ENCODE results near the gene TXNRD1.

Gene TXNRD1

DNA sequence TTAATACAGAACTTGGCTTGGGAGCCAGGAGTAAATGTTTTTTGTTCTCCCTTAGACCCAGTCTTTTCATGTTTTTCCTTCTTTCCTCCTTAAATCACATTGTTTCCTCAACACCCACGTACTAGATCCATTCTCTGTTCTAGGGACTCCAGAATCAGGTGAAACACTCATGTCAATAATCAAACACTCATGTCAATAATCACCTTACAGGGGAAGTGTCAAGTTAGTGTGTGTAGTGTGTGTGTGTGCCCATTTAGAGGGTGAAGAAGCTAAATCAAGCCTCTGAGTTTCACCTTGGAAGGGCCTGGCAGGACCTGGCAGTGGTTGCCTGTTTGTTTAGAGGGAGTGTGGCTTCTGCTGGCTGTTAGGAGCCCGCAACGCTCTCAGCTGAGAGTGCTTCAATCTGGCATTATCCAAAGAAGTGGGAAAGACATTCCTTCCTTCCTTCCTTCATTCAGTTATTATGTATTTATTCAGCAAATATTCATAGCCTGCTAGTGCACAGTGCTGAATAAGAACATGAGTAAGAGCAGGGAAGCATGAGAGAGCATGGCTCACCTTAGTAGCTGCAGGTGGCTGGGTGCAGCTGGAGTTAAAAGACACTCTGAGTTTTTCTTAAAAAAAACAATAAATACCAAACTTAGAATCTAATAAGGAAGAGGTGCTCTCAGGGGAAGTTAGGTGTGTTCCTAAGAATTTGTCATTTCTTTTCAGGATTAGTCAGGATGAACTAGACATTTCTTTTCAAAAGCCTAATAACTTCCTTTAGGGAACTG lies 70.3 kb downstream of the TXNRD1 start:
- peak; percentile 60 for DNase-seq

DNA sequence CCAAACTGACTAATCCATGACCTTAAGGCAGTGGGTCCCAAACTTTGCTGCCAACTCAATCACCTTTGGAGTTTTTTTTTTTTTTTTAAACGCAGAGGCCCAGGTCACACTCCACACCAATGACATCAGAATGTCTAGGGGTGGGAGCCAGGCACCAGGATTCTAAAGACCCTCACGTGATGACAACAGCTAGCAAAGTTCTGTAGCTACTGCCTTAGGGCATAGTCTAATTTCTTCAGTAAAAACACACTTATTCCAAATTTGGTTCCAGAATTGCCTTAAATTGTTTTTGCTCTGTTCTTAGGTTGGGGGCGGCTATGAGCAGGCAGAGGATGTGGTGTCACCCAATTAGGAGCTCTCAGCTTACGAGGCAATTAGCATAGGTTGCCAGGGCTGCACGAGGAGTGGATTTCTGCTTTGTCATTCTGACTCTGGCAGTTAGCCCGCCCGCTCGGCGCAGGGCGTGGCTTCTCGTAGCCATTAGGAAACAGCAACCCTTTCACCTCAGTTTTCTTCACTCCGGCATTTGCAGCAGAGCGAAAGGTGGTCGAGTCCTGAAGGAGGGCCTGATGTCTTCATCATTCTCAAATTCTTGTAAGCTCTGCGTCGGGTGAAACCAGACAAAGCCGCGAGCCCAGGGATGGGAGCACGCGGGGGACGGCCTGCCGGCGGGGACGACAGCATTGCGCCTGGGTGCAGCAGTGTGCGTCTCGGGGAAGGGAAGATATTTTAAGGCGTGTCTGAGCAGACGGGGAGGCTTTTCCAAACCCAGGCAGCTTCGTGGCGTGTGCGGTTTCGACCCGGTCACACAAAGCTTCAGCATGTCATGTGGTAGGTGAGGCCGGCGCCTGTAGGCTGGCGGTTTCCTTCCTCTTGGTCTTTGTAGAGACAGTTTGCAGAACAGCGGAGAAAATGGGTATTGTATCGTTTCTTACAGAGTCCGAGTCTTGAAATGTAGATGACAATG lies 71.2 kb downstream of the TXNRD1 start:
- peak; percentile 99 for DNase-seq

DNA sequence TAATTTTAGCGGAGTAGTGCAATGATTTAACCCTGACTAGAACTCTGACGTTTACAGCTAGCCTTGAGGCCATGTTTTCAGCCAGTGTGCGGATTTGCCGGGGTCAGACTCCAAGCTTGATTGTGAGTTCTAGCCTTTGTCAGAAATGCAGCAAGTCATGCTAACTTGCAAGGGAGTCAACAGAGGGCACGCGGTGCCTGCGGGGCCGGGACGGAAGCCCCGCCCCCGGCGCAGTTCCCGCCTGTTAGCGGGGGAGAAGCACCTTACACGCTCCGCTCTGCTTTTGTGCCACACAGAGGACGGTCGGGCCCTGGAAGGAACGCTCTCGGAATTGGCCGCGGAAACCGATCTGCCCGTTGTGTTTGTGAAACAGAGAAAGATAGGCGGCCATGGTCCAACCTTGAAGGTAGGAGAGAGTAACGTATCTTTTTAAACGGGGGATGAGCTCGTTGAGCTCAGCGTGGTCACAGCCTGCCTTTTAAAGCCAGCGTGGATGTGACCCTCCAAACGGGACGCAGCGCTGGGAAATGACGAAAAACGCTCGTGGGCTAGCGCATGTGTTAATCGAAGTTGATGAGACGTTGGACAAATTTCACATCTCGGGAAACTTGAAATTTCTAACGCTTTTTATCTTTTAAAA lies 73.2 kb downstream of the TXNRD1 start:
- DNase-seq, result peak; percentile 98

DNA sequence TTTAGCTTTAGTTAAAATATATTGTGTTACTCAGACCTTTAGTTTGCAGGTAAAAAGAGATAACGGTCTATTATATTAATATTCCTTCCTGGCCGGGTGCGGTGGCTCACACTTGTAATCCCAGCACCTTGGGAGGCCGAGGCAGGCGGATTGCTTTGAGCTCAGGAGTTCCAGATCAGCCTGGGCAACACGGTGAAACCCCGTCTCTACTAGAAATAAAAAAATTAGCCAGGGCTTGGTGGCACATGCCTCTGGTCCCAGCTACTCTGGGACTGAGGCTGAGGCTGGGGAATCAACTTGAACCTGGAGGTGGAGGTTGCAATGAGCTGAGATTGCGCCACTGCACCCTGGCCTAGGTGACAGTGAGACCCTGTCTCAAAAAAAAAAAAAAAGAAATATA lies 74.7 kb downstream of the TXNRD1 start:
- DNase-seq, result no peak

DNA sequence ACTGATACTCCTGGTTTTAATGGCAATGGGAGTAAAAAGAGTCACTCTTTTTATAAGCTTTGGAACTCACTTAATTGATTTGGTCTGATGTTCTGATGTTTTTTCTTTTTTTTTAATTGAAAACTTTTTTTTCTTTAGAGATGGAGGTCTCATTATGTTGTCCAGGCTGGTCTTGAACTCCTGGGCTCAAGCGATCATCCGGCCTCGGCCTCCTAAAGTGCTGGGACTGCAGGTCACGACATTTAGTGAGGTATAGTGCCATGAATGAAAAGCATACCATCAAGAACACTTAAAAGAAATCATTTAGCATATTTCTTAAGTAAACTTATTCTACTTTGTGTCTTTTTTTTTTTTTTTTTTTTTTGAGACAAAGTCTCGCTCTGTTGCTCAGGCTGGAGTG lies 75.3 kb downstream of the TXNRD1 start:
- no peak for DNase-seq

DNA sequence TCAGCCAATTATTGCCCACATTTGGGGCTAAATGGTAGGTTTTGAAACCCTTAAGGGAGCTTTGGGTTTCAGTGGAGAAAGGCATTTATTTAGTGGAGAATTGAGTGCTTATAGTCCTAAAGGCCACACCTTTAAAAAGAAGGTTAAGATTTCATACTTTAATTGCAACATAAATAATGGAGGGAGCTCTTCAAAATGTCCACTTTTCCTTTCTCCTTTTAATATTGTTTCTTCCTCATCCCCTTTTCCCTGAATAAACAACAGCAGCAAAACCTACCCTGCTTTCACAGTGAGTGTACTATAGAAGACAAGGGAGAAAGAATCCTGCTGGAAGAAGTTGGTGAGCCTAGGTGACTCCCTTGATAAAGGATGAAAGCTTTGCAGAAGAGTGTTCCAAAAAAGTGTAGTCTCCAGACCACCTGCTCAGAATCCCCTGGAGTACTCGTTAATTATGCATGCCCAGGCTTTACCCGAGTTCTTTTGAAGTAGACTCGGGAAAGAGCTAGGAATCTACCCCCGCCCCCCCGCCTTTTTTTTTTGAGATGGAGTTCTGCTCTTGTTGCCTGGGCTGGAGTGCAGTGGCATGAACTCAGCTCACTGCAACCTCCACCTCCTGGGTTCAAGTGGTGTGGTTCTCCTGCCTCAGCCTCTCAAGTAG lies 76.4 kb downstream of the TXNRD1 start:
- DNase-seq, result no peak

DNA sequence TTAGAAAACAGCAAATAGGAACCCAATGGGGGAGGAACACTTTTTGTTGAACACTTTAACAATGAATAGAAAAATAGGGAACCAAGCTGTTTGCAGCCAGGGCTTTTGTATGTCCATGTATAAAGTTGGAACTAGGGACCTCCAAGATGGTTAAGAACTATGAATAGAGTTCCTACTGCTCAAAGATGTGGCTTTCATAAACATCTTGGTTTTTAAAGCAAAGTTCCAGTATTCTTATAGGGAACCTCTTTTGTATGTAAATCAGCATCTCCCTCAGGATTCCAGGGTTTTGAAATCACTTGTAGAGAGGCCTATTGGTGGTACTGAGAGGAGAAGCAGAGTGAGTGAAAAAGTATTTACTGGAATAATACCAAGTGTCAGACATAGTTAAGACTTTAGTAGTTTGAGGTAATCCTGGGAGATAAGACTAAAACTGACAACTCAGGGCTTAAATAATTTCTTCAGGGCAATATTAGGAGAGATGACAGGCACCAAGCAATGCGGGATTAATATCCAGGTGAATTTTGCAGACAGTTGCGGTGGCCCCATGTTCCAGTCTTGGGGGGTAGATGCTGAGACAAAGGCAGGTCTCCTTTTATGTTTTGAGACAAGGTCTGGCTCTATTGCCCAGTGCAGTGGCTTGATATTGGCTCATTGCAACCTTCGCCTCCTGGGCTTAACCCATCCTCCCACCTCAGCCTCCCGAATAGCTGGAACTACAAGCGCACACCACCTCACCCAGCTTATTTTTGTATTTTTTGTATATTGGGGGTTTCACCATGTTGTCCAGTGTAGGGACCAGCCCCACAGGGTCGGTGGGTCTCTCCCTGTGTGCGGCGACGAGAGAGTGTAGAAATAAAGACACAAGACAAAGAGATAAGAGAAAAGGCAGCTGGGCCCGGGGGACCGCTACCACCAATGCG lies 77.6 kb downstream of the TXNRD1 start:
- no peak for DNase-seq

DNA sequence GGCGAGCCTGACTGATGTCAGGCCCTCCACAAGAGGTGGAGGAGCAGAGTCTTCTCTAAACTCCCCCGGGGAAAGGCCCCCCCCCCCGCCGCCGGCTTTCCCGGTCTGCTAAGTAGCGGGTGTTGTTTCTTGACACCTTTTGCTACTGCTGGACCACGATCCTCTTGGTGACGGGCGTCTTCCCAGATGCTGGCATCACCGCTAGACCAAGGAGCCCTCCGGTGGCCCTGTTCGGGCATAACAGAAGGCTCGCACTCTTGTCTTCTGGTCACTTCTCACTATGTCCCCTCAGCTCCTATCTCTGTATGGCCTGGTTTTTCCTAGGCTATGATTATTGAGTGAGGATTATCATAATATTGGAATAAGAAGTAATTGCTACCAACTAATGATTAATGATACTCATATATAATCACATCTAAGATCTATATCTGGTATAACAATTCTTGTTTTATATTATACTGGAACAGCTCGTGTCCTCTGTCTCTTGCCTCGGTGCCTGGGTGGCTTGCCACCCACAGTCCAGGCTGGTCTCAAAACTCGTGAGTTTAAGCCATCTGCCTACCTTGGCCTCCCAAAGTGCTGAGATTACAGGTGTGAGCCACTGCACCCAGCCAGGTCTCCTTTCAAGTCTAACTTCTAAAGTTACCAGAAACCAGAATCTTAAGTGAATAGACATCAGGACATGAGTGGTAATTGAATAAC lies 78.7 kb downstream of the TXNRD1 start:
- DNase-seq, result peak; percentile 86

DNA sequence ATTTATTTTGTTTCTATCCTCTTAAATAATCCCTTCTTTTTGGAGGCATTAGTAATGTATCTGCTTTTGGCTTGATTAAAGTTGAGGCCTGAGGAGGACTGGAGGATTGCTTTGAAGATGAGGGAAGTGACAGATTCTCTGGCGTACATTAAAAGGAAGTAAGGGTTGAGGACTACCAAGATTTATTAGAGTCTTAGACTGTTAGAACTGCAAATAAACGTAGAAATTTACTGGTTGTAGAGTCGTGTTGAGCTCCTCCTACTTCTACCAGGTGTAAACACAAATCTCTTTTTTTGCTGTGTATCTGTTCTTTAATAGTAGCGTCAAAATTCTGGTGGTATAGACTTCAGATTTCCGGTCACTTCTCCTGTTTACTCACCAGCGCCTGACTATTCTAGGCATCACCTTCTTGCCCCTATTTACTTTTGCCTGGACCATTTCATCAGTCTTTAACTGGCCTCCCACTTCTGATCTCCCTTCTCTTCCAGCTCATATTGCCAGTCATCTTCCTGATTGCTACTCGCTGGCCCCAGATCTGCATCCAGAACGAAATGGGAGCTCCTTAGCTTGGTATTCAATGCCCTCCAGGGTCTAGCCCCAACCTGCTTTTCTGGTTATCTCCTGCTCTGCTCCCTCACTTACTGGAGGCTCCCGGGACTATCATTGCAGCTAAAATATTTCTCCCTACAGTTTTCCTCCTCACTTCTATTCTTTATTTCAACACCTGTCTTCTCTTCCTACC lies 79.5 kb downstream of the TXNRD1 start:
- DNase-seq, result peak; percentile 85

DNA sequence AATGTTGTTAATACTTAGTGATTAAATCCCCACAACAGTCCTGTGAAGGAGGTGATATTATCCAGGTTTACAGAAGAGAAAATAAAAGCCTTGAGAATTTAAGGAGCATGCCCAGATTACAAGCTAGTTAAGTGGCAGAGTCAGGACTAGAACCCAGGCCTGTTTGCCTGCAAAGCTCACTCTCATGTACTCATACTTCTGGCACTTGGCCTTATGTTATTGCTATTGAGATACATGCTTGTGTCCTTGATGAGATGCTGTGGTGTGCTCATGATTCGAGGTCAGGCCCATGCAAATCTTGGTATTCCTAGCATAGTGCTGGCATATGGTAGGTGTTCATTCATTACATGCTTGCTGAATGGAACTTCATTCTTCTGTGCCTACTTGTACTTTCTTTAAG lies 80.4 kb downstream of the TXNRD1 start:
- DNase-seq, result no peak

DNA sequence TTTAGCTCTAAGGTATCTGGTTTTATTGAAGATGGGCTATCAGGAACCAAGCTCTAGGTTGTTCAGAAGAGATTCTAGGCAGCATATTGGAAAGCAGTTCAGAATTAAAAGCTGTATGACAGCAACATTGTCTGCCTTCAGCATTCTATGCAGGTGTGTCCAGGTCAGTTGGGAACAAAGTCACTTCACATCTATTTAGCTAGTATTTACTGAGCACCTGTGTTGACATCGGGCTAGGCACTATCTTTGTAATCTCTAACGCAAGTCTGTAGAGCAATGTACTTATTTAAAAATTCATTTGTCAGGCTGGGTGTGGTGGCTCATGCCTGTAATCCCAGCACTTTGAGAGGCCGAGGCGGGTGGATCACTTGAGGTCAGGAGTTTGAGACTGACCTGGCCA lies 81.1 kb downstream of the TXNRD1 start:
- no peak for DNase-seq

DNA sequence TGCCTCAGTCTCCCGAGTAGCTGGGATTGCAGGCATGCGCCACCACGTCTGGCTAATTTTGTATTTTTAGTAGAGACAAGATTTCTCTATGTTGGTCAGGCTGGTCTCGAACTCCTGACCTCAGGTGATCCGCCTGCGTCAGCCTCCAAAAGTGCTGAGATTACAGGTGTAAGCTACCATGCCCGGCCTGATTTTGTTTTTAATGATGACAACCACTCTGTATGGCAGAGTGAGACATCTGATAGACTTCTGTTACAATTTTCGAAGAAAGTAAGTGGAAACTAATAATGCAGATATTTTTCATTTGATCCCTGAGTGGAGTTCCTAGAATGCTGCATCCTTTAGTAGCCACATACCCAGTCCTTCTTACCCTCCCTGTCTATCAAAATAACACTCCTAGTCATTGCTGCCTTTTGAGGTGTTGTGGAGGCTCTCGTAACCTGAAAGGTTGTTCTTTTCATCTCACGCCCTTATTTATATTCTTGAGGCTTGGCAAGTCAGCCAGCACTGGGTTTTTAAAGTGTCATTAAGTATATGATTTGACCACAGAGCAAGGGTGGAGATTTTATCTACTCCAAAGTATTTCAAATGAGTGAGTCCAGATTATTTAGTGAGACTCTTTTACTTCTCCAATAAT lies 82.0 kb downstream of the TXNRD1 start:
- DNase-seq, result no peak

DNA sequence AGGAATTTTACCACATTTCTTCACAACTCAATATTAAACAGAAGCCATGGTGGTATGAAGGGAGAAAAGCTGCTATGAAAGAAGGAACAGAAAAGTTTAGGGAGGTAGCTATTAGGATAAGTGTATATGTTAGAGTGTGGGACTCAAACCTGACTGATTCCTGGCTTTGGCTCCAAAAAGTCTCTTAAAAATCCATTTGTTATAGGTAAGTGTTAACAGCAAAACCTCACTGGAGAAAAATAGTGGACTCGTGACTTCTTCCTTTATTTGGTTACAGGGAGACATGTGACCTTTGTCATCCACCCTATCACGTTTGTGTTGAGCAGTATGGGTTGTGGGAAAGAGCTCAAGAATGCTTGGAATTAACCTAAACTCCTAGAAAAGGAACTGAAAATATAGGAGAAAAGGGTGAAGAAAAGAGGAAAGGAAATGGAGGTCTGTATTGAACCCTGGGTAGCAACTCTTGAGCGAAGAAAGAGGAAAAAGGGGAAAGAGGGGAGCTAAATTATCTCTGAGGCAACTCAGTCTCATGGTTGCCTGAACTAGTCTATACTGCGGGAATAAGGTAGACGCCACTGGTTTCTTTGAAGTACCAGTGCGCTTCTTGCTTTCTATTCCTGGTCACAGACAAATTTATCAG lies 84.4 kb downstream of the TXNRD1 start:
- DNase-seq, result no peak

DNA sequence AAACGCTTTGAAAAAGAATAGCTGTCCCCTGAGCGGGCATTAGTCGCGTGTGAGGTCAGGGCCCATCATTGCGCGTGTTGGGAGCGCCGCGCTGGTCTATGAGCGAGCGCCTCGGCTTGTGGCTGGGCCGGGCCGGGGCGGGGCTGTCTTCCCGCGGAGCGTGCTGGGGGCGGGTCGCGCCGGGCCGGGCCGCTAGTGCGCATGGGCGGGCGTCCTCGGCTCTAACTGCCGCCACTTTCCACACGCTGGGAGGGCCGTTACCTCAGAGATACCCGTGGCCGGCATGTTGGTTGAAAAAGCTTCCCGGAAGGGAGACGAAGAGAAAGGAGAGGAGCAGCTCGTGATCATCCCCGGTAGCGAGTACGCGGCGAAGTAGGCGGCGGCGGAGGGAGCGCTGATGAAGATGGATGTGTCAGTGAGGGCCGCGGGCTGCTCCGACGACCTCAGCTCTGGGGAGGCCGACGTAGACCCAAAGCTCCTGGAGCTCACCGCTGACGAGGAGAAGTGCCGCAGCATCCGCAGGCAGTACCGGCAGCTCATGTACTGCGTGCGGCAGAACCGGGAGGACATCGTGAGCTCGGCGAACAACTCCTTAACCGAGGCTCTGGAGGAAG lies 88.1 kb downstream of the TXNRD1 start, which contains the start of gene EID3:
Gene EID3 (plus strand): TSS at position 202 of the 614 bp plus-strand sequence. CDS start 196 bp downstream, at position 398.
- DNase-seq, result peak; percentile 93

DNA sequence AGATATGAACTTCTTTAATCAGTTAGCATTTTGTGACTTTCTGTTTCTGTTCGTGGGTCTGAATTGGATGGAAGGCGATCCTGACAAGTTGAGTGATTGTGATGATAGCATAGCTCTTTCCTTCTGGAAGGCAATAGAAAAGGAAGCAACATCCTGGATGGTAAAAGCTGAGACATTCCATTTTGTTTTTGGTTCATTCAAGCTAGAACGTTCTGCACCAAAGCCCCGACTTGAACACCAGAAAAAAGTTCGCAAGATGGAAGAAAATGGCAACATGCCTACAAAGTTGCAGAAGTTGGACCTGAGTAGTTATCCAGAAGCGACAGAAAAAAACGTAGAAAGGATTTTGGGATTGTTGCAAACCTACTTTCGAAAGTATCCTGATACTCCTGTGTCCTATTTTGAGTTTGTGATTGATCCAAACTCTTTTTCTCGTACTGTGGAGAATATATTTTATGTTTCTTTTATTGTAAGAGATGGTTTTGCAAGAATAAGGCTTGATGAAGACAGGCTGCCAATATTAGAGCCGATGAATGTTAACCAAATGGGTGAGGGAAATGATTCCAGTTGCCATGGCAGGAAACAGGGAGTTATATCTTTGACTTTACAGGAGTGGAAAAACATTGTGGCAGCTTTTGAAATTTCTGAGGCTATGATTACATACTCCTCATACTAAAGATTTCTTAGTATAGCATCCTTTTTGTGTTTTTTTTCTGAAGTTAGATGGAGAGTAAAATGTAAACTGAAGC lies 88.9 kb downstream of the TXNRD1 start:
- no peak for DNase-seq

DNA sequence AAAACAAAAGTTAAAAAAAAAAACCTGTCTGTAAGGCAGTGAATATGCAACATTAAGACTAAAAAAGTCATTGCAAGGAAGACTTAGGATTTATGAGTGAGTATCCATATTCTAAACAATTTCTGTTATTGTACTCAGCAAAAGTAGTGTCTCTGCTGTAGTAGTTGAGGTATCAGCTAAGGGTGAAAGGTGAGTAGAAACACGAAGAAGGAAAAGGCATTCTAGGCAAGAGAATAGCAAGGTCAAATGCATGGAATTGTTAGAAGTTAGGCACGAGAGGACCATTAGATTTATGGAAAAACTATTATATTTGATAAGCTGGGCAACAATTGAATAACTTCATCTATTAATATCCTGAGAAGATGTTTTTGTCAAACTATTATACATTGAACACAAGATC lies 89.8 kb downstream of the TXNRD1 start:
- DNase-seq, result no peak

DNA sequence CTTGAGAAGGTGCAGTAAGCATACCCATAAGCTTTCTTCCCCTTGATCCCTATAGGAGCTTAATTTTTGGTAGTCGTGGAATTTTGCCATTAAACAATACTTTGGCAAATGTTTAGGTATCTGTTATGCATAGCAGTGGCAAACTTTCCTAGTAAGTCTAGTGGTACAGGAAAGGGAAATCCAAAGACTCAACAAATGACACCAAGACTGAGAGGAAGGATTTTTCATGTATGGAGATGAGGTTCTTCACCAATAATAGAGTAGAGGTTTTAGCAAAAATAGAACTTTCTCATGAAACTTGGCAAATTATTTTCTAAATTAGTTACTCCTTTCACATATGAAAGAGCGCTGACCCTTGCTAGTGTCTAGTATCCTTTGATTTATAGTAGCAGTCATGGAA lies 90.8 kb downstream of the TXNRD1 start:
- no peak for DNase-seq
